Measurements from ENCODE around the gene ARHGAP6.

- TF ChIP-seq CTCF (IDR thresholded peaks at IDR 0.05 in 2 of 3, conservative IDR thresholded peaks at IDR 0.05 in 1 of 3; ENCODE audit: borderline replicate concordance in 1 of 3, insufficient read depth in 1 of 3, low read depth in 2 of 3, low read length in 2 of 3) (no peak), JUND (IDR thresholded peaks at IDR 0.05) (no peak), POLR2A (IDR thresholded peaks at IDR 0.05; ENCODE audit: borderline replicate concordance, extremely low read depth, insufficient read depth, insufficient read length) (no peak), ATF3 (IDR thresholded peaks at IDR 0.05) (no peak), RAD21 (IDR thresholded peaks at IDR 0.05; ENCODE audit: low read depth) (no peak), POLR2AphosphoS5 (IDR thresholded peaks at IDR 0.05; ENCODE audit: low read depth, low read length) (no peak), EZH2phosphoT487 (IDR thresholded peaks at IDR 0.05; ENCODE audit: borderline replicate concordance) (no peak), EZH2 (IDR thresholded peaks at IDR 0.05) (no peak)
Measured at GRCh38 chrX:11509786-11510185, 155.9 kb downstream of the ARHGAP6 start.

Data from HCT116 (cell line).